Left lung (tissue), 10 donors: Measurements from ENCODE around the gene DENND1A. TPM values are rescaled to one million over a fixed set of nuclear protein-coding genes. Genes with fewer than 3 reads are reported as not detected.

ENCODE experiments used
- ATAC-seq: fragments of 200-7000 bp; cut with Tn5 transposase; one replicate; pipeline ENCODE4 v1.9.1; 2020; ENCODE audit warnings: moderate library complexity
- DNase-seq, 4 donors: peaks; one replicate each; pipeline ENCODE4 v3.0.0-alpha.2; 2013 to 2020
- H3K27ac ChIP-seq, 2 donors: fragments of 200-600 bp; sonication (generic) in 1 of 2; one replicate each; pipeline versions ENCODE4 v1.5.0 to v1.8.0; 2020 to 2021
- H3K27me3 ChIP-seq, 2 donors: fragments of 200-600 bp; sonication (generic) in 1 of 2; one replicate each; pipeline versions ENCODE4 v1.5.0 to v1.8.0; 2020 to 2021
- H3K36me3 ChIP-seq, 2 donors: fragments of 200-600 bp; sonication (generic) in 1 of 2; one replicate each; pipeline versions ENCODE4 v1.5.0 to v1.8.0; 2020 to 2021
- H3K4me1 ChIP-seq, 2 donors: fragments of 200-600 bp; one replicate each; pipeline ENCODE4 v1.8.0; 2021
- H3K4me3 ChIP-seq, 2 donors: fragments of 200-600 bp; sonication (generic) in 1 of 2; one replicate each; pipeline versions ENCODE4 v1.5.0 to v1.8.0; 2020 to 2021; ENCODE audit warnings: mild to moderate bottlenecking in 1 of 2
- H3K9me3 ChIP-seq, 2 donors: fragments of 200-600 bp; sonication (generic) in 1 of 2; one replicate each; pipeline versions ENCODE4 v1.5.0 to v1.8.0; 2020 to 2021
- CTCF ChIP-seq, 2 donors: fragments of 200-600 bp; sonication (generic) in 1 of 2; IDR thresholded peaks; one replicate each; pipeline versions ENCODE4 v1.5.0 to v1.8.0; 2021; ENCODE audit warnings: antibody characterized with exemption in 2 of 2
- intact Hi-C, 2 donors: fragments of 100-400 bp; cut with DNase I; formaldehyde crosslinking; loops; one replicate each; pipeline versions ENCODE4 v1.11.2 to v1.14.2; 2022
- polyA plus RNA-seq, 6 donors: library from polyadenylated mRNA; unstranded; fragments of 120-200 nt; gene quantifications; one replicate each; pipeline ENCODE4 v1.2.1, GENCODE V29; 2013; ENCODE audit not compliant: insufficient read length in 6 of 6
- total RNA-seq, 2 donors: library from RNA; stranded (reverse); fragmentation: NEBNext Ultra II Directional; extraction: Animal tissue kit (Norgen Biotek cat#: 25700); gene quantifications; one replicate each; pipeline ENCODE4 v1.2.1, GENCODE V29; 2021
- donor health status: DM: no; HTN: yes; CAD: no.
- donor health status: DM: no; HTN: no; CAD: no.

DENND1A gene
- total and polyA plus RNA-seq, 8 donors, result 8.3 to 23.2 (median 9.7) TPM

GRCh38 chr9:123925819-123926218, 4.1 kb downstream of the DENND1A start:
- Histone ChIP-seq H3K9me3 (no peaks in the 10 kb centered on the region), H3K36me3 (no peaks in the 10 kb centered on the region), H3K4me3 (no peak overlapping the region), H3K27me3 (peaks cover 0 to 38% of the 10 kb centered on the region in 2 donors), H3K4me1 (peaks cover 20 to 45% of the 10 kb centered on the region in 2 donors), H3K27ac (no peak overlapping the region)
- no peak for TF ChIP-seq CTCF (IDR thresholded peaks at IDR 0.05)
- DNase-seq (no peak), ATAC-seq (no peak)
- intact Hi-C loops, result no loop called here

- Histone ChIP-seq H3K9me3 (no peaks in the 10 kb centered on the region), H3K4me1 (peaks cover 20 to 45% of the 10 kb centered on the region in 2 donors), H3K27me3 (peaks cover 0 to 32% of the 10 kb centered on the region in 2 donors), H3K27ac (no peak overlapping the region), H3K4me3 (no peak overlapping the region), H3K36me3 (no peaks in the 10 kb centered on the region)
- DNase-seq (no peak), ATAC-seq (no peak)
- TF ChIP-seq CTCF (IDR thresholded peaks at IDR 0.05), result no peak
- intact Hi-C loops, result no loop called here
These were observed 4.8 kb downstream of the DENND1A start for GRCh38 chr9:123925161-123925560.

- H3K9me3 ChIP-seq, result no peaks in the 10 kb centered on the region
- no peak overlapping the region for H3K4me3 ChIP-seq
- no peaks in the 10 kb centered on the region for H3K36me3 ChIP-seq
- ATAC-seq, result no peak
- peaks cover 20 to 45% of the 10 kb centered on the region in 2 donors for H3K4me1 ChIP-seq
- no peak for DNase-seq
- no peak for TF ChIP-seq CTCF (IDR thresholded peaks at IDR 0.05)
- H3K27ac ChIP-seq, result no peak overlapping the region
- intact Hi-C loops, result no loop called here
- H3K27me3 ChIP-seq, result peaks cover 0 to 31% of the 10 kb centered on the region in 2 donors
These were observed 5.2 kb downstream of the DENND1A start for GRCh38 chr9:123924727-123925126.

GRCh38 chr9:123923884-123924283, 6.0 kb downstream of the DENND1A start:
- ATAC-seq, result no peak
- no peak for TF ChIP-seq CTCF (IDR thresholded peaks at IDR 0.05)
- Histone ChIP-seq H3K36me3 (no peaks in the 10 kb centered on the region), H3K4me1 (peaks cover 17 to 41% of the 10 kb centered on the region in 2 donors), H3K4me3 (no peak overlapping the region), H3K27ac (no peak overlapping the region), H3K9me3 (no peaks in the 10 kb centered on the region), H3K27me3 (peaks cover 0 to 31% of the 10 kb centered on the region in 2 donors)
- DNase-seq, result no peak
- intact Hi-C loops, result no loop called here

- TF ChIP-seq CTCF (IDR thresholded peaks at IDR 0.05), result no peak
- Histone ChIP-seq H3K27ac (no peak overlapping the region), H3K27me3 (peaks cover 0 to 31% of the 10 kb centered on the region in 2 donors), H3K36me3 (no peaks in the 10 kb centered on the region), H3K4me1 (peaks cover 12 to 36% of the 10 kb centered on the region in 2 donors), H3K9me3 (no peaks in the 10 kb centered on the region), H3K4me3 (no peak overlapping the region)
- DNase-seq, result no peak
- intact Hi-C loops, result no loop called here
- ATAC-seq, result no peak
These were observed 6.5 kb downstream of the DENND1A start for GRCh38 chr9:123923377-123923776.
